Spinal cord (tissue), 10 donors: ENCODE data around the gene APOBEC2. TPM values are rescaled to one million over a fixed set of nuclear protein-coding genes. Genes with fewer than 3 reads are reported as not detected.

Experiments used
- DNase-seq, 6 donors: peaks; one replicate each; pipeline versions ENCODE4 v3.0.0 to v3.0.0-alpha.2; 2013 to 2015; ENCODE audit warnings: low spot score in 6 of 6, low read depth in 4 of 6
- H3K27ac ChIP-seq: one replicate; pipeline ENCODE4 v1.5.1; 2013; ENCODE audit warnings: low read depth, low read length, control low read depth
- H3K27me3 ChIP-seq: one replicate; pipeline ENCODE4 v1.6.1; 2013; ENCODE audit warnings: low read length; ENCODE audit not compliant: control insufficient read depth, insufficient read depth
- H3K36me3 ChIP-seq: one replicate; pipeline ENCODE4 v1.6.1; 2013; ENCODE audit warnings: low read length; ENCODE audit not compliant: control insufficient read depth, insufficient read depth
- H3K4me1 ChIP-seq: one replicate; pipeline ENCODE4 v1.6.1; 2013; ENCODE audit warnings: low read length; ENCODE audit not compliant: control insufficient read depth, insufficient read depth
- H3K4me3 ChIP-seq: one replicate; pipeline ENCODE4 v1.5.1; 2013; ENCODE audit warnings: low read depth, low read length, control low read depth
- H3K9me3 ChIP-seq: one replicate; pipeline ENCODE4 v1.6.1; 2013; ENCODE audit warnings: low read length; ENCODE audit not compliant: control insufficient read depth, insufficient read depth
- WGBS: methylation state at CpG from one replicate; pipeline ENCODE4 v1.1.5; 2013; ENCODE audit warnings: missing lambda C conversion rate; ENCODE audit not compliant: insufficient coverage; 5-methylcytosine and 5-hydroxymethylcytosine counted together
- polyA plus RNA-seq, 2 donors: library from polyadenylated mRNA; unstranded; fragments of 120-200 nt; gene quantifications; one replicate each; pipeline ENCODE4 v1.2.1, GENCODE V29; 2013; ENCODE audit not compliant: insufficient read length in 2 of 2
- total RNA-seq, 2 donors: library from RNA; depleted of rRNA in 1 of 2; stranded (reverse); fragments of 120-200 nt in 1 of 2; fragments of >200 nt in 1 of 2; gene quantifications; one replicate each; pipeline versions ENCODE4 v1.2.3 to v1.2.4, GENCODE V29; 2013 to 2014
- donor health status: healthy.

Gene APOBEC2
- total and polyA plus RNA-seq, 4 donors: 0.17 to 1.1 (median 0.73) TPM

GRCh38 chr6:41043151-41043550 lies 9.9 kb upstream of the APOBEC2 start:
- 93% methylated on average over 2 of the region's 3 CpGs for WGBS
- DNase-seq: no peak

GRCh38 chr6:41045664-41046063 lies 7.3 kb upstream of the APOBEC2 start:
- 45% methylated on average over 2 of the region's 5 CpGs for WGBS
- Histone ChIP-seq H3K36me3 (peaks cover 2% of the 10 kb centered on the region), H3K27me3 (no peaks in the 10 kb centered on the region), H3K9me3 (no peaks in the 10 kb centered on the region), H3K27ac (no peak overlapping the region), H3K4me3 (no peak overlapping the region), H3K4me1 (peaks cover 7% of the 10 kb centered on the region)
- DNase-seq: peak in 1 of 6 donors; percentile 16

More at GRCh38 chr6:41043151-41043550, 9.9 kb upstream of the APOBEC2 start:
- Histone ChIP-seq H3K27me3 (no peaks in the 10 kb centered on the region), H3K4me1 (peaks cover 1% of the 10 kb centered on the region), H3K36me3 (peaks cover 2% of the 10 kb centered on the region), H3K4me3 (no peak overlapping the region), H3K27ac (no peak overlapping the region), H3K9me3 (no peaks in the 10 kb centered on the region)

- Histone ChIP-seq H3K27me3 (no peaks in the 10 kb centered on the region), H3K4me1 (peaks cover 7% of the 10 kb centered on the region), H3K9me3 (no peaks in the 10 kb centered on the region), H3K27ac (no peak overlapping the region), H3K36me3 (peaks cover 2% of the 10 kb centered on the region), H3K4me3 (no peak overlapping the region)
- DNase-seq: no peak
- no CpG with 5 or more reads among the region's 1 CpG for WGBS
These were observed 6.9 kb upstream of the APOBEC2 start for GRCh38 chr6:41046084-41046483.

- Histone ChIP-seq H3K9me3 (no peaks in the 10 kb centered on the region), H3K36me3 (peaks cover 2% of the 10 kb centered on the region), H3K27me3 (no peaks in the 10 kb centered on the region), H3K27ac (no peak overlapping the region), H3K4me1 (peaks cover 7% of the 10 kb centered on the region), H3K4me3 (no peak overlapping the region)
- 94% methylated on average over 2 of the region's 2 CpGs for WGBS
- no peak for DNase-seq
These were observed 5.7 kb upstream of the APOBEC2 start for GRCh38 chr6:41047306-41047705.

- Histone ChIP-seq H3K36me3 (peaks cover 2% of the 10 kb centered on the region), H3K4me3 (no peak overlapping the region), H3K27me3 (no peaks in the 10 kb centered on the region), H3K9me3 (no peaks in the 10 kb centered on the region), H3K27ac (no peak overlapping the region), H3K4me1 (peaks cover 7% of the 10 kb centered on the region)
- 71% methylated on average over 8 of the region's 9 CpGs for WGBS
- DNase-seq: no peak
These were observed 5.0 kb upstream of the APOBEC2 start for GRCh38 chr6:41047745-41048732.

- Histone ChIP-seq H3K4me1 (peaks cover 7% of the 10 kb centered on the region), H3K27me3 (no peaks in the 10 kb centered on the region), H3K27ac (no peak overlapping the region), H3K9me3 (no peaks in the 10 kb centered on the region), H3K36me3 (no peaks in the 10 kb centered on the region), H3K4me3 (no peak overlapping the region)
- no peak for DNase-seq
- 64% methylated on average over 1 of the region's 1 CpG for WGBS
These were observed 3.5 kb upstream of the APOBEC2 start for GRCh38 chr6:41049521-41049920.

GRCh38 chr6:41049955-41050354 lies 3.0 kb upstream of the APOBEC2 start:
- no peak overlapping the region for H3K4me3 ChIP-seq
- H3K9me3 ChIP-seq: no peaks in the 10 kb centered on the region
- H3K27me3 ChIP-seq: no peaks in the 10 kb centered on the region
- DNase-seq: no peak
- H3K27ac ChIP-seq: no peak overlapping the region
- 80% methylated on average over 5 of the region's 7 CpGs for WGBS
- H3K4me1 ChIP-seq: peaks cover 7% of the 10 kb centered on the region
- no peaks in the 10 kb centered on the region for H3K36me3 ChIP-seq

- 92% methylated on average over 2 of the region's 3 CpGs for WGBS
- Histone ChIP-seq H3K27ac (no peak overlapping the region), H3K36me3 (no peaks in the 10 kb centered on the region), H3K4me3 (no peak overlapping the region), H3K9me3 (no peaks in the 10 kb centered on the region), H3K4me1 (peaks cover 7% of the 10 kb centered on the region), H3K27me3 (no peaks in the 10 kb centered on the region)
- no peak for DNase-seq
These were observed 2.5 kb upstream of the APOBEC2 start for GRCh38 chr6:41050536-41050935.

- Histone ChIP-seq H3K27me3 (no peaks in the 10 kb centered on the region), H3K4me1 (peaks cover 7% of the 10 kb centered on the region), H3K9me3 (no peaks in the 10 kb centered on the region), H3K4me3 (no peak overlapping the region), H3K27ac (no peak overlapping the region), H3K36me3 (no peaks in the 10 kb centered on the region)
- 86% methylated on average over 5 of the region's 5 CpGs for WGBS
- no peak for DNase-seq
These were observed 1.1 kb upstream of the APOBEC2 start for GRCh38 chr6:41051873-41052272.

GRCh38 chr6:41054511-41054910 lies 1.5 kb downstream of the APOBEC2 start:
- WGBS: 100% methylated on average over 1 of the region's 3 CpGs
- no peak overlapping the region for H3K4me3 ChIP-seq

More at GRCh38 chr6:41054511-41054910, 1.5 kb downstream of the APOBEC2 start:
- H3K36me3 ChIP-seq: no peaks in the 10 kb centered on the region
- H3K27ac ChIP-seq: no peak overlapping the region
- no peaks in the 10 kb centered on the region for H3K4me1 ChIP-seq
- no peaks in the 10 kb centered on the region for H3K27me3 ChIP-seq
- DNase-seq: no peak
- H3K9me3 ChIP-seq: no peaks in the 10 kb centered on the region
